ENCODE results near the gene BRF1. TPM values are rescaled to one million over a fixed set of nuclear protein-coding genes. Genes with fewer than 3 reads are reported as not detected.

The BRF1 gene
- total RNA-seq, 2 experiments from 2014 or later = 23.7 to 26.4 TPM

DNA sequence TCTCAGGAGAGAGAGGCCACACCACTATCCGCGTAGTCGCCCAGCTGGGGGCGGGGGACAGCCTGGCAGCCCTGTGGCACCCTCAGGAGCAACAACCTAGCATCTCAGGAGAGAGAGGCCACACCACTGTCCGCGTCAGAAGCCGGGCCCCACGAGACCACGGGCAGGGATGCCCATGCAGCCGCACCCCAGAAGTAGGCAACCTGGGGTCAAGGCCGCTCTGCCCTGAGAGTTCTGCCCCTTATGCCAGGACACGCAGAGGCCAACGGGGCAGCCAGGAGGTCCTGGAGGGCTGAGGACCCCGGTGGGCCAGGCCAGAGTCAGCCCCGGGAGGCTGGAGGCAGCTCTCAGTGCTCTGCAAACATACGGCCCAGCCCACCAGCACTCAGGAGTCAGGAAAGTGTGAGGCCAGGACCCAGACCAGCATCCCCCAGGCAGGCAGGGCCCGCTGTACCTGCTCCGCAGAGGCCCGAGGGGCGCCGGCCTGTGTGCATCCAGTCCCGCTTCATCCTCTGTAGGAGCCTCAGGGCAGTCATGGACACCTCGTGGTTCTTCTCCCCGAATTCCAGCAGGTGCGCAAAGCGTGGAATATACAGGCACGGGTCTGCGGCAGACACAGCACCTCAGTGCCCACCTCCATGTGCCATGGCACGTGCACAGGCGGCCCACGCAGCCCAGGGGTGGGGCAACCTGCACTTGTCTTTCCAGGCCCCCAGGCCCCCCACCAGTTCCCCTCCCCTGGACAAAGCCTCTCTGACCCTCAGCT is 59.8 kb downstream of the BRF1 start:
- Histone ChIP-seq H3K4me3 (ENCODE audit: low read depth, low read length, poor library complexity, severe bottlenecking) (no peak overlapping the region), H3K36me3 (ENCODE audit: insufficient read depth, low read length) (peaks cover 12% of the 10 kb centered on the region), H3K27ac (ENCODE audit: low read depth, low read length, poor library complexity, severe bottlenecking) (no peak overlapping the region), H3K9me3 (ENCODE audit: low read length) (no peaks in the 10 kb centered on the region), H3K79me2 (ENCODE audit: insufficient read depth, low read depth, low read length) (no peaks in the 10 kb centered on the region), H4K20me1 (ENCODE audit: insufficient read depth, low read length) (no peaks in the 10 kb centered on the region), H3K9me2 (ENCODE audit: insufficient read depth, low read length) (no peaks in the 10 kb centered on the region), H2AFZ (ENCODE audit: low read length) (no peak overlapping the region), H3K4me1 (ENCODE audit: insufficient read depth, low read length, poor library complexity, severe bottlenecking) (no peaks in the 10 kb centered on the region), H3K4me2 (ENCODE audit: low read length) (no peak overlapping the region)
- BruUV-seq (replicated peaks) = no TSS peak
- no peak for TF ChIP-seq EZH2phosphoT487 (IDR thresholded peaks at IDR 0.05; ENCODE audit: borderline replicate concordance, low read depth, low read length)
- TF ChIP-seq, protein P1, sequence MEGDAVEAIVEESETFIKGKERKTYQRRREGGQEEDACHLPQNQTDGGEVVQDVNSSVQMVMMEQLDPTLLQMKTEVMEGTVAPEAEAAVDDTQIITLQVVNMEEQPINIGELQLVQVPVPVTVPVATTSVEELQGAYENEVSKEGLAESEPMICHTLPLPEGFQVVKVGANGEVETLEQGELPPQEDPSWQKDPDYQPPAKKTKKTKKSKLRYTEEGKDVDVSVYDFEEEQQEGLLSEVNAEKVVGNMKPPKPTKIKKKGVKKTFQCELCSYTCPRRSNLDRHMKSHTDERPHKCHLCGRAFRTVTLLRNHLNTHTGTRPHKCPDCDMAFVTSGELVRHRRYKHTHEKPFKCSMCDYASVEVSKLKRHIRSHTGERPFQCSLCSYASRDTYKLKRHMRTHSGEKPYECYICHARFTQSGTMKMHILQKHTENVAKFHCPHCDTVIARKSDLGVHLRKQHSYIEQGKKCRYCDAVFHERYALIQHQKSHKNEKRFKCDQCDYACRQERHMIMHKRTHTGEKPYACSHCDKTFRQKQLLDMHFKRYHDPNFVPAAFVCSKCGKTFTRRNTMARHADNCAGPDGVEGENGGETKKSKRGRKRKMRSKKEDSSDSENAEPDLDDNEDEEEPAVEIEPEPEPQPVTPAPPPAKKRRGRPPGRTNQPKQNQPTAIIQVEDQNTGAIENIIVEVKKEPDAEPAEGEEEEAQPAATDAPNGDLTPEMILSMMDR (conservative IDR thresholded peaks at IDR 0.05; ENCODE audit: low read length) = no peak
- POLR2A ChIA-PET = no interaction called here
- no peak for DNase-seq (ENCODE audit: low spot score)
- CTCF ChIA-PET (ENCODE audit: unreplicated experiment) = no interaction called here
- intact Hi-C loops (cut with micrococcal nuclease; ENCODE audit: unreplicated experiment) = no loop called here

DNA sequence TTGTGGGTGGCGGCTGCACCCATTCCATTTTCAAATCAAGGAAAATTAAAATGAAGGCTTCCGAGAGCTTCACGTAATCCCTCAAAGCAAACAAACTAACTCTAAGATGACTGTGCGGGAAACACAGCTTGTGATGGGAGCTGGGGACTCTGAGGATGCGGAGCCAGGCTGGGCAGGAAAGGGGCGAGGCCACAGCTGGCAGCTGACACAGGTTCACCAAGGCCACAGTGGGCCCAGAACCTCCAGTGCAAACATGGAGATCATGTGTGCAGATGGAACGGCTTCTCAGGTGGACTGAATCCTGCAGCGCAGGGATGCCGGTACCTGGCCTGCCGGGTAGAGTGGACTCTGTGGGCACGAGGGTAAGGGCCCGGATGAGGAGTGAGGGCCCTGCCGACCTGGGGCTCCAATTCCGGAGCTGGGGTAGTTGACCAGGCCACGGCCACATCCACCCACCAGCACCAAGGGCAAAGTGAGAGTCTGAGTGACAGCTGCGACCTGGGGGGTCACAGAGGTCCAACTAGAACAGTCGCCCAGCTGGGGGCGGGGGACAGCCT is 71.6 kb downstream of the BRF1 start:
- H3K27ac ChIP-seq (ENCODE audit: low read depth, low read length, poor library complexity, severe bottlenecking) = no peak overlapping the region
- H3K79me2 ChIP-seq (ENCODE audit: insufficient read depth, low read depth, low read length) = no peaks in the 10 kb centered on the region
- no TSS peak for BruUV-seq (replicated peaks)
- no peak overlapping the region for H2AFZ ChIP-seq (ENCODE audit: low read length)
- no peak for TF ChIP-seq EZH2phosphoT487 (IDR thresholded peaks at IDR 0.05; ENCODE audit: borderline replicate concordance, low read depth, low read length)
- TF ChIP-seq, protein P1 (conservative IDR thresholded peaks at IDR 0.05; ENCODE audit: low read length) = no peak
- H3K9me2 ChIP-seq (ENCODE audit: insufficient read depth, low read length) = no peaks in the 10 kb centered on the region
- H3K36me3 ChIP-seq (ENCODE audit: insufficient read depth, low read length) = no peaks in the 10 kb centered on the region
- no peaks in the 10 kb centered on the region for H3K4me1 ChIP-seq (ENCODE audit: insufficient read depth, low read length, poor library complexity, severe bottlenecking)
- DNase-seq (ENCODE audit: low spot score) = no peak
- H3K4me2 ChIP-seq (ENCODE audit: low read length) = no peak overlapping the region
- ChIA-PET CTCF (ENCODE audit: unreplicated experiment) (no interaction called here), POLR2A (no interaction called here)
- intact Hi-C loops (cut with micrococcal nuclease; ENCODE audit: unreplicated experiment) = no loop called here
- H4K20me1 ChIP-seq (ENCODE audit: insufficient read depth, low read length) = no peaks in the 10 kb centered on the region
- H3K4me3 ChIP-seq (ENCODE audit: low read depth, low read length, poor library complexity, severe bottlenecking) = no peak overlapping the region
- no peaks in the 10 kb centered on the region for H3K9me3 ChIP-seq (ENCODE audit: low read length)

DNA sequence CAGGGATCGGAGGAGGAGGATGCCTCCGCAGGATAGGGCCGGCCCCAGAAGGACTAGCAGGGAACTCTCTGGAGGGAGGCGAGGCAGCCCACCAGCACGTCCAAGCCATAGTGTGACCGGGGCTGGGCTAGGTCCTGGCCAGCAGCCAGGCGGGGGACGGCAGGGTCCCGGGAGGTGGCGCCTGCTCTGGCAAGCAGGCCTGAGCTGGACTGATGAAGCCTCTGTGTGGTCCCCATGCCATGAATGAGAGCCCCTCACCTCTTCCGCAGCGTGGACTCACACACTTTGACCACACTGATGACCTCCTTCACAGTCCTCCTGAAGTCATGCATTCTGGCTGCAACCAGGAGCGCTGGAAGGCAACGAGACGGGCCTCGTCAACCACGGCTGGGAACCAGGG is 72.2 kb downstream of the BRF1 start:
- POLR2A ChIA-PET = no interaction called here
- H3K79me2 ChIP-seq (ENCODE audit: insufficient read depth, low read depth, low read length) = no peaks in the 10 kb centered on the region
- no peak overlapping the region for H3K4me2 ChIP-seq (ENCODE audit: low read length)
- no peak overlapping the region for H2AFZ ChIP-seq (ENCODE audit: low read length)
- no peaks in the 10 kb centered on the region for H4K20me1 ChIP-seq (ENCODE audit: insufficient read depth, low read length)
- no peak overlapping the region for H3K27ac ChIP-seq (ENCODE audit: low read depth, low read length, poor library complexity, severe bottlenecking)
- H3K9me3 ChIP-seq (ENCODE audit: low read length) = no peaks in the 10 kb centered on the region
- no peaks in the 10 kb centered on the region for H3K36me3 ChIP-seq (ENCODE audit: insufficient read depth, low read length)
- DNase-seq (ENCODE audit: low spot score) = no peak
- CTCF ChIA-PET (ENCODE audit: unreplicated experiment) = no interaction called here
- no TSS peak for BruUV-seq (replicated peaks)
- intact Hi-C loops (cut with micrococcal nuclease; ENCODE audit: unreplicated experiment) = no loop called here
- H3K9me2 ChIP-seq (ENCODE audit: insufficient read depth, low read length) = no peaks in the 10 kb centered on the region
- no peaks in the 10 kb centered on the region for H3K4me1 ChIP-seq (ENCODE audit: insufficient read depth, low read length, poor library complexity, severe bottlenecking)
- TF ChIP-seq, protein P1 (conservative IDR thresholded peaks at IDR 0.05; ENCODE audit: low read length) = no peak
- no peak for TF ChIP-seq EZH2phosphoT487 (IDR thresholded peaks at IDR 0.05; ENCODE audit: borderline replicate concordance, low read depth, low read length)
- no peak overlapping the region for H3K4me3 ChIP-seq (ENCODE audit: low read depth, low read length, poor library complexity, severe bottlenecking)

Data from OCI-LY7 (cell line).